ENCODE results near the gene CLK3.
A peak's percentile ranks its signal among the peaks of the same experiment; 100 is the strongest.
"Not testable (repeated sequence)": the region's sequence is repeated elsewhere in the genome, so short reads cannot be mapped to it uniquely, and the experiment has no call there.

The CLK3 gene

DNA sequence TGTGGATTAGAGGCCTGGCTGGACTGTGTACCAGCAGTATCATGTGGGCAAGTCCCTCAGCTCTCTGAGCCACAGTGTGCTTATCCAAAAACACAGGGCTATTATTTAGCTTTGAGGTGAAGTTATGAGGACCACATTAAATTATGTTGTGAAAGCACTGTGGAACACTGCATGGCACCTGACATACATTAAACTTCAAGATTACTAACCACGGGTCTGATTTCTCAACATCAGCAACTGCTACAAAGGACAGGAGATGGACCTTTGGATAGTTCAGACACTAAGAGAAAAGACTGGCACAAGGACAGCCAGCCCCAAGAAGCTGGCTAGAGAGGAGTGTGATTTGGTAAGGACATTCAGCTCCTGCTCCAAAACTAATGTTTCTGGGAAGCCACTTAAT, 21.3 kb downstream of the CLK3 start:
- no peaks in the 10 kb centered on the region for H3K36me3 Mint-ChIP-seq
- H3K4me3 Mint-ChIP-seq, result no peak overlapping the region
- no peaks in the 10 kb centered on the region for H3K9me3 Mint-ChIP-seq (ENCODE audit: low read depth)
- peak overlapping the region; percentile 50 for H3K27ac Mint-ChIP-seq
- no peaks in the 10 kb centered on the region for H3K27me3 Mint-ChIP-seq
- H3K4me1 Mint-ChIP-seq (ENCODE audit: low read depth), result peaks cover 2% of the 10 kb centered on the region

DNA sequence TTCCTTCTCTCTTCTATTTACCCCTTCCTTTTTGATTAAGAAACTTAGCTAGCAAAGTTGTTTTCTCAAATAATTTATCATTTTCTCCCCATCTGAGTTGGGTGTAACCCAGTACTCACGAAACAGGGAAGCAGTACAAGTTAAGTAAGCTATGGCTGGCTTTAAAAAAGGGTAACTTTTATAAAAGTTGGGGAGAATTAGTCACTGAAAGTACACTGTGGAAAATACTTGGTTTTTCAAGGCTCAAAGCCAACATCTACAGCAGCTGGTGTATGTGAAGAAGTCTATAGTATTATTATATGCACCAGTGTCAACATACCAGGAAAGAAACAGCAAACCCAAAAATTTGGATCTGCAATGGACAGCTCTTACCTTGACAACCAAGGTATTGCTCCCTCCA, 25.5 kb downstream of the CLK3 start:
- Mint-ChIP-seq H3K27ac (peak overlapping the region; percentile 13), H3K4me1 (ENCODE audit: low read depth) (peaks cover 5% of the 10 kb centered on the region), H3K9me3 (ENCODE audit: low read depth) (no peaks in the 10 kb centered on the region), H3K36me3 (peaks cover 3% of the 10 kb centered on the region), H3K4me3 (no peak overlapping the region), H3K27me3 (no peaks in the 10 kb centered on the region)

DNA sequence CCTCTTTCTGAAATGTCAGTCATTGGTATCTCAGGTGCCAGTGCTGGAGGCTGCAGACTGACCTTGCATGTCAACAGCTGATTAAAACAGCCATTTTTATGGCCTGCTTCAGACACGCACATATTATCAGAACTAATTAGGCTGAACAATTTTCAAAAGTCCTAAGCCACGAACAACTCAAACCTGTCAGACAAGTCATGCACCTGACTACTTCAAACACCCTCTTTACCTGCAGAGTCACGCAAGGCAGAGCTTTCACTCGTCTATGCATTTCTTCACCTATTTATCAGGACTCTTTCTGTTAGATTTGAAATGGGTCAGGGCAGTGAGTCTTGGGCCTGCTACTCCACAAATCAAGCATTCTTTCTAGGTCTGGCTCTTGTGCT, 26.7 kb downstream of the CLK3 start:
- peaks cover 3% of the 10 kb centered on the region for H3K36me3 Mint-ChIP-seq
- H3K27me3 Mint-ChIP-seq, result no peaks in the 10 kb centered on the region
- no peak overlapping the region for H3K27ac Mint-ChIP-seq
- no peaks in the 10 kb centered on the region for H3K9me3 Mint-ChIP-seq (ENCODE audit: low read depth)
- peaks cover 5% of the 10 kb centered on the region for H3K4me1 Mint-ChIP-seq (ENCODE audit: low read depth)
- no peak overlapping the region for H3K4me3 Mint-ChIP-seq

DNA sequence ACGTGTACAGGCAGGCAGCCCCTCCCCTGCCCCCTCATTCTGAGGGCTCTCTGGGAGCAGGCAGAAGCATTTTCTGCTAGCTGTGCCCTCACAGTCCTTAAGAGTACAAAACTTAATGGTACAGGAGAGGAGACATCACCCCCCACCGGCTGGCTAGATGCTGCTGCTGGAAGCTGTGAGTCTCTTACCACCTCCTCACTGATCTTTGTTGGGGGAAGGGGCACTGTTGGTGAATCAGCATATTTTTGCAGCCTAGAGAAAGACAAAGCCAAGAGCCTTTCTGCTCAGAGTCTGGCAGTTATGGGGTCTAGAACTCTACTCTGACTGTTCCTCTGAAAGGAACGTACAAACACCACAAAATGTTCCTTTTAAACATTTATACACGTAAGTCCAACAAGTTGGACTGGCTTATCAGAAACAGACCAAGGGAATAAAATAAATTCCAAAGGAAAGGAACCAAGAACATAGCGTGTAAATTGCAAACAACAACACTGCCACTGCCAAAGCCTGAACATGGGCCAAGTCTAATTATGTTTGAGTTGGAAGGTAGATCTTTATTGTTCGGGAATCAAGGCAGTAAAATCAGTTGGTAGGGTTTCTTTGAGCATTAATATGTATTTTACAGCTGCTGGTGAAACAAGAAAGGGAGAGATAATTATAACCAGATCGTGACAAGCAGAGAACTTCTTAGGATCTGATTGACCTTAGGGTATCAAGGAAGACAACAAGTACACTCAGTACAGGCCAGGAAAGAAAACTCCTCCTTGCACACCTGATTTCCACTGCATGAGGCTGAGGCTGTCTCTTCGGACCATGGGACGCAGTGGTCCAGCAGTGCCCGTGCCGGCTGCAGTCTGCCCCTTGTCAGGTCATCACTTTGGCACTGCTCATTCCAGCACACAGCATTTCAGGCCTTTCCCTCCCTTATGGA, 27.4 kb downstream of the CLK3 start:
- H3K4me3 Mint-ChIP-seq, result no peak overlapping the region
- no peaks in the 10 kb centered on the region for H3K9me3 Mint-ChIP-seq (ENCODE audit: low read depth)
- peaks cover 5% of the 10 kb centered on the region for H3K4me1 Mint-ChIP-seq (ENCODE audit: low read depth)
- peaks cover 3% of the 10 kb centered on the region for H3K36me3 Mint-ChIP-seq
- no peaks in the 10 kb centered on the region for H3K27me3 Mint-ChIP-seq
- H3K27ac Mint-ChIP-seq, result peak overlapping the region; percentile 81

DNA sequence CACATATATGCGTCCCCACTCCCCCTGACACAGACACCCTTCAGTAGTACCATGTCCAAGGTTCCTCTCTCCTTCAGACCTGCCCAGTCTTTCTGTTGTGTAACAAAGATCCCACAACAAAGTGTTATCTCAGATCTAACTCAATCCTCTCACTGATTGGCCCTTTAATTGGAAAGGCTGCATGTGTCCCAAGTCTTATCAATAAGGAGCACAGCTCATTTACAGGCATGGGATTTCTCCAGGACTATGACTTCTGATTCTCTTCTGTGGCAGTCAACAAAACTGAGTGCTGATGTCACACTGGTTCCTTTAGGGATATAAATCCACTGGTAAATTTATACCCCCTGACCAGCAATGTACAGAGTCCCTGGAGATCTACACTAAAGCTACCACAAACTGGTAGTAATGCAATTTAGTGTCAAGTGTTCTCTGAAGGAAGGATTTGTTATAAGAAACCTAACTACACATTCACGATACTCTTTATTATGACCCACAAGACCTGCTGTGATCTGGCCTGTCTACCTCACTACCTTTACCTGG, 28.1 kb downstream of the CLK3 start:
- Mint-ChIP-seq H3K9me3 (ENCODE audit: low read depth) (no peaks in the 10 kb centered on the region), H3K4me3 (no peak overlapping the region), H3K4me1 (ENCODE audit: low read depth) (peaks cover 5% of the 10 kb centered on the region), H3K36me3 (peaks cover 3% of the 10 kb centered on the region), H3K27me3 (no peaks in the 10 kb centered on the region), H3K27ac (peak overlapping the region; percentile 81)

DNA sequence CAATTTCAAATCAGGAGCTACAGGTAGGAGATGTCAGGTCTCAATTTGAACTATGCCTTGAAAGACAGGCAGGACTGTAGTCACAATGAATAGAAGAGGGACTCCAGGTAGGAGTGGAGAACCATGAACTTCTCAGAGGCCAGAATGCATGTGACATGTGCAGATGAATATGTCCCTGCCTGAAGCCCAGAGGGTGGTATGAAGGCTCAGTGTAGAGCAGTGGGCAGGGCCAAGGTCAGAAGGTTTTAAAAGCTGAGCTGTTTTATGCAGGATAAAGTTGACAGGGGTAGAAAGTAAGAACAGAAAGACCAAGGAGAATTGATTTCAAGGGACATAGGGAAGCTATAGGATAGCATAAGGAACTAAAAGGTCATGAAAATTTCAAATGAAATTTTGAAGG, 30.8 kb downstream of the CLK3 start:
- H3K27me3 Mint-ChIP-seq, result no peaks in the 10 kb centered on the region
- no peak overlapping the region for H3K27ac Mint-ChIP-seq
- peaks cover 6% of the 10 kb centered on the region for H3K36me3 Mint-ChIP-seq
- no peak overlapping the region for H3K4me3 Mint-ChIP-seq
- H3K4me1 Mint-ChIP-seq (ENCODE audit: low read depth), result peaks cover 5% of the 10 kb centered on the region
- no peaks in the 10 kb centered on the region for H3K9me3 Mint-ChIP-seq (ENCODE audit: low read depth)

DNA sequence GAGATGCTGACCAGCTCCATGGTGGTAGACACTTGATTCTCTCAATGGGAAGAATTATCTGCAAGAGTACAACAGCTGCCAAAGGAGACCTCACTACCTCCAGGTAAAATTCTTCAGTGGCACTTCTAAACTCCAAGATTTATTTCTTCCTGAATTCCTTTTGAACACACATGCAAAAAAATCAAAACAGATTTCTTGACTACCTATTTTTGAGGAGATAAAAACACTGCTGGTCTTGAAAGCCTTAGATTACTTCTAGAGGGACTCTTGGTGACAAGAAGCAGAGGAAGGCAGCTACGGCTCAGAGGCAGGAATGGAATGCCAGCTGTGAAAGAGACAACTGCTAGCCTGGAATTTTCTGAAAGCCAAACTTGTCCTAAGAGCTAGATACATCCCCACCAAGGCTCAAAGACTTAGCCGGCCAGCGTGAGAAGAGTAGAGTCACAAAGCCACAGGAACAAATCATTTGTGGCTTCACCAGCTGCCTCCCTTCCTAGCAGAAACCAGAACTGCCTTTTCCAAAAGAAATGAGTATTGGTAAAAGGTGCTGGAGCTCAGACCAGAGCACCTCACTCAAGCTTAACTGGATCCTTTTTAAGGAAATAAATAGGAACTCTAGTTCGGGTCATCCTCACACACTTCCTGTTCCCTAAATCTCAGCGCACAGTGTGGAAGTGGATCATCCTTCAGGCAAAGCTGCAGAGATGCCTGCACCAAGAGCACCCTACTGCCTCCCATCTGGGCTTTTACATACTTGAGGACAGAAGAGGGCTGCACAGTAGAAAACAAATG, 32.6 kb downstream of the CLK3 start:
- no peak overlapping the region for H3K27ac Mint-ChIP-seq
- no peak overlapping the region for H3K4me3 Mint-ChIP-seq
- H3K9me3 Mint-ChIP-seq (ENCODE audit: low read depth), result no peaks in the 10 kb centered on the region
- H3K36me3 Mint-ChIP-seq, result peaks cover 7% of the 10 kb centered on the region
- no peaks in the 10 kb centered on the region for H3K27me3 Mint-ChIP-seq
- H3K4me1 Mint-ChIP-seq (ENCODE audit: low read depth), result peaks cover 5% of the 10 kb centered on the region

DNA sequence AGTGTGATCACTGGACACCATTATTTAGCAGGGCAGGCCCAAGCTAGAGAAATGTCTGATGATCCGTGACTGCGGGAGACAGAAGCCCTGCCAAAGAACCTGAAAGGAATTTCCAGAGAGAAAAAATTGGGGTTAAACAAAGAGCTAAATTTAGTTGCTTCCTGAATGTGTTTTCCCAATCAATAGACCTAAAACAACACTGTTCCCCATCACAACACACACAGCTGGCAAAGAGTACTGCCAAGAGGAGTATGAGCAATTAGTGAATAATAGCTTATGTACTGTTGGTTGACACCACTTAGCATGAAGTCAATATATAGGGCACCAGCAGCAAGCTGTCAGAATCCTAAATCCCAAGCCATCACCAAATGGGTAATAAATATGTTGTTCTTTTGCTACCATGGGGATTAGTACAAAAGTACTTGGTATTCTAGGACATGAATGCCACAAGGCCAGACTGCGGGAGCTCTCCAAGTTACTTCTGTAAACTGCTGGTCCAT, 35.7 kb downstream of the CLK3 start:
- no peak overlapping the region for H3K4me3 Mint-ChIP-seq
- H3K4me1 Mint-ChIP-seq (ENCODE audit: low read depth), result peaks cover 10% of the 10 kb centered on the region
- no peaks in the 10 kb centered on the region for H3K9me3 Mint-ChIP-seq (ENCODE audit: low read depth)
- no peaks in the 10 kb centered on the region for H3K27me3 Mint-ChIP-seq
- H3K36me3 Mint-ChIP-seq, result peaks cover 5% of the 10 kb centered on the region
- H3K27ac Mint-ChIP-seq, result peak overlapping the region; percentile 28

DNA sequence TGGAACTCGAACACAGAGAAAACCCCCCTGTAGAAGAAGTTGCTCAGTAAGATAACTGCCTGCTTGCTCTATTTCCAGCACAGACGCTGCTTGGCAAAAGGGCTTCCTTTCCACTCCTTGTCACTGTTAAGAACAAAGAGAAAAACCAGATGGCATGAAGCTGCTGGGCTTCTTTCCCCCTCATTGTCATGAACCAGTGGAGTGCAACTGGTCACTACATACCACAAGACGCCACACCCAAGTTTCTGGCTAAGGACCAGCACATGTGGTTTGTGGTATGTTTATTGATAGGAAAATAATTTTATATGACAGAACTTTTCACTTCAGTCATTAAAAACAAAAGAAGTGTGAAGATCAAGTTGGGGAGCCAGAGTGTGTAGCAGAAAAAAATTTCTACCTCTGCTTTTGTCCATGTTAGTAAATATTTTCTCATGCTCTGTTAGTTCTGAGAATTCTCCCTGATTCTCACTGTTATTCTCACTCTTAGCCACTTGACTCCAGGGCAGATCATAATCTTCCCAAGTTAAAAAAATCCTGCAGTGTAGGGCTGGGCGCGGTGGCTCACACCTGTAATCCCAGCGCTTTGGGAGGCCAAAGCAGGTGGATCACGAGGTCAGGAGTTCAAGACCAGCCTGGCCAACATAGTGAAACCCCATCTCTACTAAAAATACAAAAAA, 37.9 kb downstream of the CLK3 start:
- Mint-ChIP-seq H3K9me3 (ENCODE audit: low read depth) (no peaks in the 10 kb centered on the region), H3K36me3 (peaks cover 5% of the 10 kb centered on the region), H3K4me3 (no peak overlapping the region), H3K27ac (no peak overlapping the region), H3K27me3 (no peaks in the 10 kb centered on the region), H3K4me1 (ENCODE audit: low read depth) (peaks cover 18% of the 10 kb centered on the region)

DNA sequence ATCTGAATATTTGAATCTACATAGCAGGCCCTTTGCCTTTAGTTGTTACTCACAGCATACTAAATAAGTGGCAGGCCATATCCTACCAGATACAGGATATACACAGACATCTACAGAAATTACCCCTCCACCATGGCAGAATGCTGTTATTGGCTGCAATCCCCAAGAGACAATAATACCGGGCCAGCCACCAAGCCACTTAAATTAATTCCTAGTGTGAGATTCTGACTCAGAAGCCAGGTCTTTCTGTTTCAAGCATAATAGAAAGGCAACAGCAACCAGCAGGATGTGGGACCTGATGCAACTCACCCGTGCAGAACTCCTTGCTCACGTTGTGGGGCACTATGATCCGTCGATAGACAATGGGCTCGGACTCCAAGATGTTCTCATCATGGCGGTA, 39.8 kb downstream of the CLK3 start:
- Mint-ChIP-seq H3K27ac (no peak overlapping the region), H3K4me3 (no peak overlapping the region), H3K27me3 (no peaks in the 10 kb centered on the region), H3K36me3 (peaks cover 3% of the 10 kb centered on the region), H3K9me3 (ENCODE audit: low read depth) (no peaks in the 10 kb centered on the region), H3K4me1 (ENCODE audit: low read depth) (peaks cover 18% of the 10 kb centered on the region)

DNA sequence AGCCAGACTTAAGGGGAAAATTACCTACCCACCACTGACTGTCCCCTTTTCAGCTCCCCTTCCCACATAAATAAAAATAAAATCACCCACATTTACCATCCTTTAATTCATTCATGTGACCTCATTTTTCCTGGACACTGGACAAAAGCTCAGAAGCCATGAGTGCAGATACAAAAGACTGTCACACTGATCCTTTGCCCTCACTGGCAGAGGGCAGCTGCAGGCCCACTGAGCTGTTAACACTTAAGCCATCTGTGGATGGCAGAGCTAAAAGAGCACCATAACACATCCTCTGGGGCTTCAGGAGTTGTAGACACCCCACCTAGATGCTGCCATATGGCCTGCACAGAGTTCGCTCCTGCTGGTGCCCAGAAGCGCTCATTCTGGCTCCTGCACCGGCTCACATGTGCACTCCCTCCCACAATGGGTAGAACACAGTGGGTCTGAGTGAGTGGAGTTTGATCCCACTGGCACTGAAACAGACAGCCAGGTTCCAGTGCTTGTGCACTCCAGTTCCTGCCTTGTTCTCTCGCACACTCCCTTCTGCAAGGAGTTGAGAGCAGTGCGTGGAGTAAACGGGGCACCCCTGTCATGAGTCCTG, 41.4 kb downstream of the CLK3 start:
- Mint-ChIP-seq H3K4me1 (ENCODE audit: low read depth) (peaks cover 18% of the 10 kb centered on the region), H3K9me3 (ENCODE audit: low read depth) (no peaks in the 10 kb centered on the region), H3K27ac (no peak overlapping the region), H3K27me3 (no peaks in the 10 kb centered on the region), H3K4me3 (no peak overlapping the region), H3K36me3 (peaks cover 2% of the 10 kb centered on the region)

DNA sequence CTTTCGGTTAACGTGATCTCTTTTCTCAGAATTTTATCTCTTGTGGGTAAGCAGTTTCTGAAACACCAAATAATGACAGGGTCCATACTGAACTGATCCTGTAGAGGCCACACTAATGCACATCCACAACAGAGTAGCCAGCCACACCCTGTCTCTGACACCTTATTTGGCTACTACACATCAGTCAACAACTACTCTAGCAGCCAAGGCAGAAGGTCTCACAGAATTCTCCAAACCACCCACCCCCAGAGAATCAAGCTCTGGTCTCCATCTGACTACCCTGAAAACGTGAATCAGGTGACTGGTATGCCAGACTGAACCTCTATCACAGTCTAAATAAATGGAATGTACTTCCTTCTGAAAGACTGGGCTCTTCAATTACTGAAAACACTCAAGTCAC, 42.2 kb downstream of the CLK3 start:
- Mint-ChIP-seq H3K4me1 (ENCODE audit: low read depth) (peaks cover 23% of the 10 kb centered on the region), H3K9me3 (ENCODE audit: low read depth) (no peaks in the 10 kb centered on the region), H3K27me3 (no peaks in the 10 kb centered on the region), H3K36me3 (peaks cover 2% of the 10 kb centered on the region), H3K4me3 (no peak overlapping the region), H3K27ac (no peak overlapping the region)

DNA sequence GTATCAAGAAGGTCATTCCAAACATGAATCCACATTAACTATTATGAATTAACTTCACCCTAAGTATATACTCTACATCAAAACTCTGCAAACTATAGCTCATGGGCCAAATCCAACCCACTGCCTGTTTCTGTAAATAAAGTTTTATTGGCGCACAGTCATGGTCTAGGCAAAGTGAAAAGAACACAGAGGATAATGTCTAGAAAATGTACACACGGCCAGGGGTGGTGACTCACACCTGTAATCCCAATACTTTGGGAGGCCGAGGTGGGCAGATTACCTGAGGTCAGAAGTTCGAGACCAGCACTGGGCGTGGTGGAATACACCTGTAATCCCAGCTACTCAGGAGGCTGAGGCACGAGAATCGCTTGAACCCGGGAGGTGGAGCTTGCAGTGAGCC, 45.6 kb downstream of the CLK3 start:
- H3K36me3 Mint-ChIP-seq; H3K27ac Mint-ChIP-seq; H3K9me3 Mint-ChIP-seq (ENCODE audit: low read depth); H3K4me3 Mint-ChIP-seq; H3K27me3 Mint-ChIP-seq: not testable (repeated sequence)
- peaks cover 25% of the 10 kb centered on the region for H3K4me1 Mint-ChIP-seq (ENCODE audit: low read depth)

DNA sequence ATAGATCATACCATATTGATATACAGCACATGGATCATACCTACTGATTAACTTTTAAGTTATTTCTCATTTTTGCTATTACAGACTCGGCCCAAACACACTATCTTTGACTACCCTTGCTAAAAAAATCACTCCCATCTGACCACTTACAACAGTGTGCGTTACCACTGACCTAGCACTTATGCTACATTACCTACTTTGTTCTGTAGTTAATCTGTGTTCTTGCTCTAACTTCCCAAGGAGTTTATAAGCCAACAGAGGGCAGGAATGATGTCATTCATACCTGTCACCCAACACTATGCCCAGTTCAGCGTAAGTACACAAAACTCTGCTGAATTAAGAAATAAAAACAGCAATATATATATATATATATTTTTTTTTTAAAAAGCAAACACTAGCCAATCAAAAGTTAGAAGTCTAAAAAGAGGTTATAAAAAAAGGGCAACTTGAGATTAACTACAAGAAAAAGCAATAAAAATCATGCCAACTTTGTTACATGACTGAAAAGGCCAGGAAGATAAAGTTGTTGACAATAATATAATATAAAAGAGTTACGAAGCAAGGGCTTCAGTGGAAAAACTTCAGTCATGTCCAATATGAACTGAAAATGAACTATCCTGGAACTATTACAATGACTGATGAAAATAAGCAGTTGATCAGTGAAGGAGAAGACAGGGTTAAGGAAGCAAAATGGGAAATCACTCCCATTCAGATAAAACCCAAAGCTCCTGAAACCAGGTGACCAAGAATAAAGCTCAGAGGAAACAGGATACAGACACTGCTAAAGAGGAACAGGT, 46.6 kb downstream of the CLK3 start:
- Mint-ChIP-seq H3K9me3 (ENCODE audit: low read depth) (no peaks in the 10 kb centered on the region), H3K27ac (no peak overlapping the region), H3K4me3 (no peak overlapping the region), H3K4me1 (ENCODE audit: low read depth) (peaks cover 23% of the 10 kb centered on the region), H3K36me3 (peaks cover 2% of the 10 kb centered on the region), H3K27me3 (no peaks in the 10 kb centered on the region)

Measured in activated naive CD8-positive, alpha-beta T cell (primary cell).